ENCODE measurements around the gene PLPPR5. TPM values are rescaled to one million over a fixed set of nuclear protein-coding genes. Genes with fewer than 3 reads are reported as not detected.

The PLPPR5 gene
- total and polyA plus RNA-seq, 3 donors from 2014 or later = 4.5 to 7.8 (median 4.8) TPM

- H3K4me1 ChIP-seq = no peaks in the 10 kb centered on the region
- WGBS, 2 donors = 80 to 81% methylated on average over 2 of the region's 2 CpGs
- no peaks in the 10 kb centered on the region for H3K27me3 ChIP-seq
- no peak overlapping the region for H3K27ac ChIP-seq
- no peak for DNase-seq
- no peak overlapping the region for H3K4me3 ChIP-seq
- TF ChIP-seq POLR2A (IDR thresholded peaks at IDR 0.05) (no peak), CTCF (IDR thresholded peaks at IDR 0.05) (no peak)
- no peaks in the 10 kb centered on the region for H3K9me3 ChIP-seq
- intact Hi-C loops (cut with DNase I; ENCODE audit: low total_unique reads) = no loop called here
- H3K36me3 ChIP-seq (ENCODE audit: low read depth, missing control alignments) = no peaks in the 10 kb centered on the region
Measured at GRCh38 chr1:98988904-98989555, 15.6 kb downstream of the PLPPR5 start.

GRCh38 chr1:98985687-98986086, 19.0 kb downstream of the PLPPR5 start:
- intact Hi-C loops (cut with DNase I; ENCODE audit: low total_unique reads) = no loop called here
- Histone ChIP-seq H3K4me1 (no peaks in the 10 kb centered on the region), H3K27ac (no peak overlapping the region), H3K9me3 (no peaks in the 10 kb centered on the region), H3K27me3 (no peaks in the 10 kb centered on the region), H3K4me3 (no peak overlapping the region), H3K36me3 (ENCODE audit: low read depth, missing control alignments) (no peaks in the 10 kb centered on the region)
- WGBS, 2 donors = 93 to 94% methylated on average over 2 of the region's 2 CpGs
- DNase-seq = no peak
- TF ChIP-seq CTCF (IDR thresholded peaks at IDR 0.05) (no peak), POLR2A (IDR thresholded peaks at IDR 0.05) (no peak)

GRCh38 chr1:98981917-98982513, 22.6 kb downstream of the PLPPR5 start:
- no peak for DNase-seq
- Histone ChIP-seq H3K27me3 (no peaks in the 10 kb centered on the region), H3K27ac (no peak overlapping the region), H3K4me3 (no peak overlapping the region), H3K36me3 (ENCODE audit: low read depth, missing control alignments) (no peaks in the 10 kb centered on the region), H3K4me1 (no peaks in the 10 kb centered on the region), H3K9me3 (no peaks in the 10 kb centered on the region)
- intact Hi-C loops (cut with DNase I; ENCODE audit: low total_unique reads) = no loop called here
- WGBS, 2 donors = 80 to 82% methylated on average over 3 of the region's 3 CpGs
- TF ChIP-seq POLR2A (IDR thresholded peaks at IDR 0.05) = no peak

GRCh38 chr1:98979463-98979862, 25.2 kb downstream of the PLPPR5 start:
- Histone ChIP-seq H3K4me3 (no peak overlapping the region), H3K36me3 (ENCODE audit: low read depth, missing control alignments) (no peaks in the 10 kb centered on the region), H3K9me3 (no peaks in the 10 kb centered on the region), H3K27ac (no peak overlapping the region), H3K4me1 (no peaks in the 10 kb centered on the region), H3K27me3 (no peaks in the 10 kb centered on the region)
- no peak for DNase-seq
- 73 to 85% methylated on average over 2 of the region's 2 CpGs for WGBS, 2 donors
- intact Hi-C loops (cut with DNase I; ENCODE audit: low total_unique reads) = no loop called here
- TF ChIP-seq POLR2A (IDR thresholded peaks at IDR 0.05) (no peak), CTCF (IDR thresholded peaks at IDR 0.05) (no peak)

GRCh38 chr1:98975810-98976209, 28.9 kb downstream of the PLPPR5 start:
- H3K27ac ChIP-seq = no peak overlapping the region
- TF ChIP-seq CTCF (IDR thresholded peaks at IDR 0.05) (no peak), POLR2A (IDR thresholded peaks at IDR 0.05) (no peak)
- DNase-seq = no peak
- no peaks in the 10 kb centered on the region for H3K36me3 ChIP-seq (ENCODE audit: low read depth, missing control alignments)
- H3K4me1 ChIP-seq = no peaks in the 10 kb centered on the region
- no peaks in the 10 kb centered on the region for H3K9me3 ChIP-seq
- H3K27me3 ChIP-seq = no peaks in the 10 kb centered on the region
- H3K4me3 ChIP-seq = no peak overlapping the region
- intact Hi-C loops (cut with DNase I; ENCODE audit: low total_unique reads) = no loop called here
- 90 to 94% methylated on average over 3 of the region's 3 CpGs for WGBS, 2 donors
